ENCODE data around the gene ADAMTS14.
"Not testable (repeated sequence)": the region's sequence is repeated elsewhere in the genome, so short reads cannot be mapped to it uniquely, and the experiment has no call there.

ADAMTS14 gene

GRCh38 chr10:70649526-70649925 lies 22.8 kb upstream of the ADAMTS14 start:
- Mint-ChIP-seq H3K9me3 (peaks cover 34% of the 10 kb centered on the region), H3K4me3 (no peak overlapping the region), H3K4me1 (no peaks in the 10 kb centered on the region), H3K27me3 (peaks cover 21% of the 10 kb centered on the region), H3K36me3 (no peaks in the 10 kb centered on the region), H3K27ac (no peak overlapping the region)
- ATAC-seq, result no peak

GRCh38 chr10:70650104-70650503 lies 22.2 kb upstream of the ADAMTS14 start:
- no peak for ATAC-seq
- no peaks in the 10 kb centered on the region for H3K4me1 Mint-ChIP-seq
- no peak overlapping the region for H3K27ac Mint-ChIP-seq
- H3K36me3 Mint-ChIP-seq, result no peaks in the 10 kb centered on the region
- no peak overlapping the region for H3K4me3 Mint-ChIP-seq
- peaks cover 16% of the 10 kb centered on the region for H3K27me3 Mint-ChIP-seq
- H3K9me3 Mint-ChIP-seq, result peaks cover 34% of the 10 kb centered on the region

- H3K27ac Mint-ChIP-seq, result no peak overlapping the region
- peaks cover 34% of the 10 kb centered on the region for H3K9me3 Mint-ChIP-seq
- ATAC-seq, result no peak
- H3K4me1 Mint-ChIP-seq, result no peaks in the 10 kb centered on the region
- no peaks in the 10 kb centered on the region for H3K36me3 Mint-ChIP-seq
- H3K4me3 Mint-ChIP-seq, result no peak overlapping the region
- H3K27me3 Mint-ChIP-seq, result peaks cover 16% of the 10 kb centered on the region
Observed at GRCh38 chr10:70650718-70651117, 21.6 kb upstream of the ADAMTS14 start.

GRCh38 chr10:70651661-70652060 lies 20.6 kb upstream of the ADAMTS14 start:
- no peaks in the 10 kb centered on the region for H3K36me3 Mint-ChIP-seq
- peaks cover 34% of the 10 kb centered on the region for H3K9me3 Mint-ChIP-seq
- H3K27me3 Mint-ChIP-seq, result peaks cover 26% of the 10 kb centered on the region

GRCh38 chr10:70652761-70653657 lies 19.3 kb upstream of the ADAMTS14 start:
- H3K4me1 Mint-ChIP-seq, result peaks cover 10% of the 10 kb centered on the region
- ATAC-seq, result no peak

More at GRCh38 chr10:70651661-70652060, 20.6 kb upstream of the ADAMTS14 start:
- H3K27ac Mint-ChIP-seq, result no peak overlapping the region
- ATAC-seq, result no peak
- peaks cover 7% of the 10 kb centered on the region for H3K4me1 Mint-ChIP-seq
- H3K4me3 Mint-ChIP-seq, result no peak overlapping the region

GRCh38 chr10:70655316-70655715 lies 17.0 kb upstream of the ADAMTS14 start:
- H3K4me3 Mint-ChIP-seq, result no peak overlapping the region
- H3K27me3 Mint-ChIP-seq, result peaks cover 32% of the 10 kb centered on the region
- peaks cover 10% of the 10 kb centered on the region for H3K4me1 Mint-ChIP-seq
- H3K9me3 Mint-ChIP-seq, result peaks cover 27% of the 10 kb centered on the region
- H3K36me3 Mint-ChIP-seq, result no peaks in the 10 kb centered on the region
- ATAC-seq, result no peak
- H3K27ac Mint-ChIP-seq, result no peak overlapping the region

More at GRCh38 chr10:70652761-70653657, 19.3 kb upstream of the ADAMTS14 start:
- H3K4me3 Mint-ChIP-seq, result no peak overlapping the region
- H3K27ac Mint-ChIP-seq, result no peak overlapping the region
- no peaks in the 10 kb centered on the region for H3K36me3 Mint-ChIP-seq
- peaks cover 29% of the 10 kb centered on the region for H3K27me3 Mint-ChIP-seq
- H3K9me3 Mint-ChIP-seq, result peaks cover 34% of the 10 kb centered on the region

GRCh38 chr10:70656489-70656888 lies 15.8 kb upstream of the ADAMTS14 start:
- Mint-ChIP-seq H3K9me3 (peaks cover 16% of the 10 kb centered on the region), H3K27ac (no peak overlapping the region), H3K27me3 (peaks cover 42% of the 10 kb centered on the region), H3K36me3 (no peaks in the 10 kb centered on the region), H3K4me3 (no peak overlapping the region), H3K4me1 (peaks cover 10% of the 10 kb centered on the region)
- peak; percentile 93 for ATAC-seq

- H3K36me3 Mint-ChIP-seq, result no peaks in the 10 kb centered on the region
- no peak overlapping the region for H3K27ac Mint-ChIP-seq
- H3K4me3 Mint-ChIP-seq, result no peak overlapping the region
- peak; percentile 46 for ATAC-seq
- H3K9me3 Mint-ChIP-seq, result peaks cover 11% of the 10 kb centered on the region
- peaks cover 48% of the 10 kb centered on the region for H3K27me3 Mint-ChIP-seq
- peaks cover 10% of the 10 kb centered on the region for H3K4me1 Mint-ChIP-seq
Observed at GRCh38 chr10:70657041-70657440, 15.3 kb upstream of the ADAMTS14 start.

- Mint-ChIP-seq H3K27me3 (peaks cover 61% of the 10 kb centered on the region), H3K4me1 (peaks cover 10% of the 10 kb centered on the region), H3K27ac (no peak overlapping the region), H3K4me3 (no peak overlapping the region), H3K36me3 (no peaks in the 10 kb centered on the region), H3K9me3 (peaks cover 11% of the 10 kb centered on the region)
- ATAC-seq, result no peak
Observed at GRCh38 chr10:70658582-70659136, 13.6 kb upstream of the ADAMTS14 start.

- no peak overlapping the region for H3K27ac Mint-ChIP-seq
- H3K4me3 Mint-ChIP-seq, result no peak overlapping the region
- H3K9me3 Mint-ChIP-seq, result peaks cover 11% of the 10 kb centered on the region
- H3K36me3 Mint-ChIP-seq, result no peaks in the 10 kb centered on the region
- peaks cover 14% of the 10 kb centered on the region for H3K4me1 Mint-ChIP-seq
- no peak for ATAC-seq
- peaks cover 61% of the 10 kb centered on the region for H3K27me3 Mint-ChIP-seq
Observed at GRCh38 chr10:70659306-70659705, 13.0 kb upstream of the ADAMTS14 start.

- no peak for ATAC-seq
Observed at GRCh38 chr10:70660722-70661121, 11.6 kb upstream of the ADAMTS14 start.

GRCh38 chr10:70661623-70662361 lies 10.5 kb upstream of the ADAMTS14 start:
- peaks cover 43% of the 10 kb centered on the region for H3K27me3 Mint-ChIP-seq
- H3K9me3 Mint-ChIP-seq, result peaks cover 11% of the 10 kb centered on the region
- ATAC-seq, result no peak
- H3K27ac Mint-ChIP-seq, result no peak overlapping the region
- no peak overlapping the region for H3K4me3 Mint-ChIP-seq
- H3K36me3 Mint-ChIP-seq, result no peaks in the 10 kb centered on the region
- peaks cover 21% of the 10 kb centered on the region for H3K4me1 Mint-ChIP-seq

More at GRCh38 chr10:70660722-70661121, 11.6 kb upstream of the ADAMTS14 start:
- no peaks in the 10 kb centered on the region for H3K36me3 Mint-ChIP-seq
- H3K27ac Mint-ChIP-seq, result no peak overlapping the region
- H3K4me3 Mint-ChIP-seq, result no peak overlapping the region
- peaks cover 11% of the 10 kb centered on the region for H3K9me3 Mint-ChIP-seq
- H3K4me1 Mint-ChIP-seq, result peaks cover 28% of the 10 kb centered on the region
- H3K27me3 Mint-ChIP-seq, result peaks cover 54% of the 10 kb centered on the region

GRCh38 chr10:70662362-70663220 lies 9.7 kb upstream of the ADAMTS14 start:
- peaks cover 41% of the 10 kb centered on the region for H3K27me3 Mint-ChIP-seq
- no peaks in the 10 kb centered on the region for H3K36me3 Mint-ChIP-seq
- H3K4me1 Mint-ChIP-seq, result peaks cover 19% of the 10 kb centered on the region
- H3K9me3 Mint-ChIP-seq, result peaks cover 11% of the 10 kb centered on the region
- no peak overlapping the region for H3K27ac Mint-ChIP-seq
- no peak for ATAC-seq
- no peak overlapping the region for H3K4me3 Mint-ChIP-seq

GRCh38 chr10:70663458-70664409 lies 8.6 kb upstream of the ADAMTS14 start:
- peaks cover 19% of the 10 kb centered on the region for H3K4me1 Mint-ChIP-seq
- ATAC-seq, H3K36me3 Mint-ChIP-seq, H3K4me3 Mint-ChIP-seq, H3K27ac Mint-ChIP-seq: not testable (repeated sequence)
- H3K27me3 Mint-ChIP-seq, result peaks cover 41% of the 10 kb centered on the region
- H3K9me3 Mint-ChIP-seq, result peaks cover 13% of the 10 kb centered on the region
